Parathyroid adenoma (tissue), 2 donors: ENCODE measurements around the gene LRRC26.

Source experiments
- H2AFZ ChIP-seq: fragments of 300-600 bp; sonication (generic); one replicate; pipeline ENCODE4 v1.7.0; 2017; ENCODE audit warnings: antibody characterized with exemption, mild to moderate bottlenecking
- H3K27ac ChIP-seq: fragments of 300-600 bp; sonication (generic); one replicate; pipeline ENCODE4 v1.7.0; 2017
- H3K27me3 ChIP-seq: fragments of 300-600 bp; sonication (generic); one replicate; pipeline ENCODE4 v1.7.0; 2017; ENCODE audit warnings: low read length; ENCODE audit not compliant: control insufficient read depth, insufficient read depth
- H3K36me3 ChIP-seq: fragments of 300-600 bp; sonication (generic); one replicate; pipeline ENCODE4 v1.7.0; 2017; ENCODE audit warnings: low read length; ENCODE audit not compliant: control insufficient read depth, insufficient read depth
- H3K4me1 ChIP-seq: fragments of 300-600 bp; sonication (generic); one replicate; pipeline ENCODE4 v1.7.0; 2017; ENCODE audit warnings: control low read depth
- H3K4me2 ChIP-seq: fragments of 300-600 bp; sonication (generic); one replicate; pipeline ENCODE4 v1.7.0; 2017; ENCODE audit warnings: low read length
- H3K4me3 ChIP-seq: fragments of 300-600 bp; sonication (generic); one replicate; pipeline ENCODE4 v1.7.0; 2017; ENCODE audit warnings: low read depth, low read length
- H3K79me2 ChIP-seq: fragments of 300-600 bp; sonication (generic); one replicate; pipeline ENCODE4 v1.7.0; 2017; ENCODE audit warnings: control low read depth
- H3K9ac ChIP-seq: fragments of 300-600 bp; sonication (generic); one replicate; pipeline ENCODE4 v1.7.0; 2017; ENCODE audit warnings: mild to moderate bottlenecking
- H3K9me3 ChIP-seq: fragments of 300-600 bp; sonication (generic); one replicate; pipeline ENCODE4 v1.7.0; 2017; ENCODE audit warnings: low read length; ENCODE audit not compliant: control insufficient read depth
- TF ChIP-seq, protein P1 (sequence below): fragments of 300-600 bp; sonication (generic); IDR thresholded peaks from one replicate; pipeline ENCODE4 v1.7.0; 2017; ENCODE audit warnings: antibody characterized with exemption, mild to moderate bottlenecking
- donor health status: primary hyperparathyroidism.

LRRC26 gene

DNA sequence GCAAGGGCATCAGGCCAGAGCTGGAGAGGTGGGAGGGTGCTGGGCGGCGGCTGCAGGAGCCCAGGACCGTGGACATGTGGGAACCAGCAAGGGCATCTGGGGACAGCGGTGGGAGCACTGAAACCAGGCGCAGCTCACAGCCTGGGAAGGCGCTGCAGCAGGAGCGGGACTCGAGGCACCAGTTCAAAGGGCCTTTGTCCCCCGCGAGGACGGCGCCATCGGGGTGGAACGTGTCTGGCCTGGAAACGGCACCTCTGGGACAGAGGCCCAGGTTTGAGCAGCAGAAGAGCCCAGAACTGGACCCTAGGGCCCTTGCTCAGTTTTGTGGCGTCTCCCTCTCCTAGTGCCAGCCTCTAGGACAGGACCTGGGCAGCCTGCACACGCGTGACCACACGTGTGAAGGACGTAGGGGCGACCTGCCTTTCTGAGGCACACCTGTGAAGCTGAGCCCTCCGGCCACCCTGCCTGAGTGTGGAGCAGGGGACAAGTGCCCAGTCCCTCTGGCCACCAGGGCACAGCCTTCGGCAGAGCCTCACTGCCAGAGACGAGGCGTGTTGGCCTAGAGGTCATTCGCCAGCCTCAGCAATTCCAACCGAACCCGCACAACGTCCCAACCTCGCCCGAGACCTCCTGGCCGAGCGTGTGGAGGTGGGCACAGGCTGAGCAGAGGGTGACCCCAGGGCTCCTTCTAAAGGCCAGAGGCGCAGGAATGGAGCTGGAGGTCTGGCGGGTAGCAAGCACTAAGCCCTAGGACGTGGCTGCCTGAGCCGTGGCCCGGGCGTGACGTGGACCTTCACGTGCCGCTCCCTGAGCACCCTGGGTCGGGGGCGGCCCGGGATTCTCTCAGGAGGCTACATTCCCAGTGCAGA, 4.2 kb upstream of the LRRC26 start:
- Histone ChIP-seq H3K9ac (no peak overlapping the region), H2AFZ (no peak overlapping the region), H3K27ac (no peak overlapping the region), H3K9me3 (no peaks in the 10 kb centered on the region), H3K4me1 (no peaks in the 10 kb centered on the region), H3K79me2 (no peaks in the 10 kb centered on the region), H3K4me3 (no peak overlapping the region), H3K27me3 (peaks cover 4% of the 10 kb centered on the region), H3K36me3 (no peaks in the 10 kb centered on the region), H3K4me2 (no peak overlapping the region)
- TF ChIP-seq, protein P1, sequence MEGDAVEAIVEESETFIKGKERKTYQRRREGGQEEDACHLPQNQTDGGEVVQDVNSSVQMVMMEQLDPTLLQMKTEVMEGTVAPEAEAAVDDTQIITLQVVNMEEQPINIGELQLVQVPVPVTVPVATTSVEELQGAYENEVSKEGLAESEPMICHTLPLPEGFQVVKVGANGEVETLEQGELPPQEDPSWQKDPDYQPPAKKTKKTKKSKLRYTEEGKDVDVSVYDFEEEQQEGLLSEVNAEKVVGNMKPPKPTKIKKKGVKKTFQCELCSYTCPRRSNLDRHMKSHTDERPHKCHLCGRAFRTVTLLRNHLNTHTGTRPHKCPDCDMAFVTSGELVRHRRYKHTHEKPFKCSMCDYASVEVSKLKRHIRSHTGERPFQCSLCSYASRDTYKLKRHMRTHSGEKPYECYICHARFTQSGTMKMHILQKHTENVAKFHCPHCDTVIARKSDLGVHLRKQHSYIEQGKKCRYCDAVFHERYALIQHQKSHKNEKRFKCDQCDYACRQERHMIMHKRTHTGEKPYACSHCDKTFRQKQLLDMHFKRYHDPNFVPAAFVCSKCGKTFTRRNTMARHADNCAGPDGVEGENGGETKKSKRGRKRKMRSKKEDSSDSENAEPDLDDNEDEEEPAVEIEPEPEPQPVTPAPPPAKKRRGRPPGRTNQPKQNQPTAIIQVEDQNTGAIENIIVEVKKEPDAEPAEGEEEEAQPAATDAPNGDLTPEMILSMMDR: no peak

DNA sequence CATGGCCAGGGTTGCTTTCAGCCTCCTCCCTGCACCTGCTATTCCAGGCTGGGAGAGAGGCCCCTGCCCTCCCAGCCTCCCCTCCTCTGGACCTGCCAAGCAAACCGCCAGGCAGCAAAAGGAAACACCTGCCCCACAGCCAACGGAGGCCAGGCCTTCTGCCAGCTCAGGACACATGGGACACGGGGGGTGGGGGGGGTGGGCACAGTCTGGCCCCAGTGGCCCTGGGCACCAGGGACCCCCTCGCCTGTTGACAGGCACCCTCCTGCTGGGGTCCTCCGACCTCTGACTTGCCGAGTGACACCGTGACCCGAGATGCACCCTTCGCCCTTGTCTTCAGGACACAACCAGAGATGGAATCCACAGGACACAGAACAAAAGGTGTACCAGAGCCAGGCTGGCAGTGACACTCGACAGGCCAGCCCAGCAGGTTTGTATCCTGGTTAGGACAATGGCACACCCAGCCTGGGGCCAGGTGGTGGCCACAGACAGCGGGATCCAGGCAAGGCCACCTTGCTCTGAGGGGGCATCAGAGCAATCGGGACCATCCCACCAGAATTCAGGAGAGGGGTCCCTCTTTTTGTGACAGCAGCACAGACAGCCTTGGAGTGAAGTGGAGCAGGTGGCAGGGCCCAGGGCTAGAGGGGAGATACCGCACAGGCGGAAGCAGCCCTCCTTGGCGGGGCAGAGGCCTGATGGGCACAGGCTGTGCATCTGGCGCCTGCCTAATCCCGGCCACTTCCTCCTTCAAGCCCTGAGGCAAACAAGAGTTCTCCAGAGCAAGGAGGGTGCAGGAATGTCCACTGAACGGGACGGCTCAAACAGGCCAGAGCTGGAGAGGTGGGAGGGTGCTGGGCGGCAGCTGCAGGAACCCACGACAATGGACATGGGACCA, 3.3 kb upstream of the LRRC26 start:
- Histone ChIP-seq H3K27ac (no peak overlapping the region), H3K4me1 (no peaks in the 10 kb centered on the region), H3K27me3 (peaks cover 4% of the 10 kb centered on the region), H3K4me2 (no peak overlapping the region), H3K79me2 (no peaks in the 10 kb centered on the region), H3K4me3 (no peak overlapping the region), H3K36me3 (no peaks in the 10 kb centered on the region), H3K9ac (no peak overlapping the region), H2AFZ (no peak overlapping the region), H3K9me3 (no peaks in the 10 kb centered on the region)
- TF ChIP-seq, protein P1: no peak

- Histone ChIP-seq H2AFZ (no peak overlapping the region), H3K4me1 (no peaks in the 10 kb centered on the region), H3K9me3 (no peaks in the 10 kb centered on the region), H3K27ac (no peak overlapping the region), H3K9ac (no peak overlapping the region), H3K79me2 (no peaks in the 10 kb centered on the region), H3K36me3 (no peaks in the 10 kb centered on the region), H3K4me3 (no peak overlapping the region), H3K4me2 (no peak overlapping the region), H3K27me3 (peaks cover 12% of the 10 kb centered on the region)
- TF ChIP-seq, protein P1: no peak
These were observed 1.5 kb upstream of the LRRC26 start for GRCh38 chr9:137171149-137171900.

- Histone ChIP-seq H3K4me3 (no peak overlapping the region), H3K27me3 (peaks cover 12% of the 10 kb centered on the region), H3K9ac (no peak overlapping the region), H2AFZ (no peak overlapping the region), H3K27ac (no peak overlapping the region), H3K4me2 (no peak overlapping the region), H3K79me2 (no peaks in the 10 kb centered on the region), H3K36me3 (no peaks in the 10 kb centered on the region), H3K9me3 (no peaks in the 10 kb centered on the region), H3K4me1 (no peaks in the 10 kb centered on the region)
- TF ChIP-seq, protein P1: no peak
These were observed 766 bp upstream of the LRRC26 start for GRCh38 chr9:137170486-137171148.
